Tibial artery (tissue), 4 donors: ENCODE data around the gene KLF13.

Experiments
- DNase-seq, 2 donors: peaks; one replicate each; pipeline ENCODE4 v3.0.0-alpha.2; 2019
- H3K27ac ChIP-seq, 2 donors: fragments of 200-600 bp; sonication (generic) in 1 of 2; 1 replicate in 1 of 2; 2 replicates in 1 of 2; pipeline ENCODE4 v1.5.1; 2018 to 2019; ENCODE audit warnings: mild to moderate bottlenecking in 1 of 2
- H3K27me3 ChIP-seq, 2 donors: fragments of 200-600 bp; sonication (generic) in 1 of 2; one replicate each; pipeline versions ENCODE4 v1.5.1 to v1.6.0; 2016 to 2019
- H3K36me3 ChIP-seq, 3 donors: fragments of 200-600 bp; sonication (generic) in 2 of 3; one replicate each; pipeline ENCODE4 v1.5.1; 2016 to 2019; ENCODE audit warnings: mild to moderate bottlenecking in 2 of 3
- H3K4me1 ChIP-seq, 4 donors: fragments of 200-600 bp; sonication (generic) in 2 of 4; 1 replicate in 3 of 4; 2 replicates in 1 of 4; pipeline ENCODE4 v1.5.1; 2016 to 2019
- H3K4me3 ChIP-seq, 2 donors: fragments of 200-600 bp; sonication (generic) in 1 of 2; 1 replicate in 1 of 2; 2 replicates in 1 of 2; pipeline ENCODE4 v1.5.1; 2018 to 2019; ENCODE audit warnings: mild to moderate bottlenecking in 2 of 2
- H3K9me3 ChIP-seq, 3 donors: fragments of 200-600 bp; sonication (generic) in 1 of 3; one replicate each; pipeline ENCODE4 v1.5.1; 2016 to 2019
- CTCF ChIP-seq, 2 experiments: fragments of 200-600 bp in 1 of 2; fragments of 450-650 bp in 1 of 2; IDR thresholded peaks; one replicate each; pipeline ENCODE4 v1.5.1; 2017 to 2019; ENCODE audit warnings: antibody characterized with exemption in 2 of 2, mild to moderate bottlenecking in 1 of 2, moderate library complexity in 1 of 2
- intact Hi-C: fragments of 100-400 bp; cut with DNase I; formaldehyde crosslinking; loops from one replicate; pipeline ENCODE4 v1.15.0; 2023; ENCODE audit warnings: low total_unique reads

The KLF13 gene

DNA sequence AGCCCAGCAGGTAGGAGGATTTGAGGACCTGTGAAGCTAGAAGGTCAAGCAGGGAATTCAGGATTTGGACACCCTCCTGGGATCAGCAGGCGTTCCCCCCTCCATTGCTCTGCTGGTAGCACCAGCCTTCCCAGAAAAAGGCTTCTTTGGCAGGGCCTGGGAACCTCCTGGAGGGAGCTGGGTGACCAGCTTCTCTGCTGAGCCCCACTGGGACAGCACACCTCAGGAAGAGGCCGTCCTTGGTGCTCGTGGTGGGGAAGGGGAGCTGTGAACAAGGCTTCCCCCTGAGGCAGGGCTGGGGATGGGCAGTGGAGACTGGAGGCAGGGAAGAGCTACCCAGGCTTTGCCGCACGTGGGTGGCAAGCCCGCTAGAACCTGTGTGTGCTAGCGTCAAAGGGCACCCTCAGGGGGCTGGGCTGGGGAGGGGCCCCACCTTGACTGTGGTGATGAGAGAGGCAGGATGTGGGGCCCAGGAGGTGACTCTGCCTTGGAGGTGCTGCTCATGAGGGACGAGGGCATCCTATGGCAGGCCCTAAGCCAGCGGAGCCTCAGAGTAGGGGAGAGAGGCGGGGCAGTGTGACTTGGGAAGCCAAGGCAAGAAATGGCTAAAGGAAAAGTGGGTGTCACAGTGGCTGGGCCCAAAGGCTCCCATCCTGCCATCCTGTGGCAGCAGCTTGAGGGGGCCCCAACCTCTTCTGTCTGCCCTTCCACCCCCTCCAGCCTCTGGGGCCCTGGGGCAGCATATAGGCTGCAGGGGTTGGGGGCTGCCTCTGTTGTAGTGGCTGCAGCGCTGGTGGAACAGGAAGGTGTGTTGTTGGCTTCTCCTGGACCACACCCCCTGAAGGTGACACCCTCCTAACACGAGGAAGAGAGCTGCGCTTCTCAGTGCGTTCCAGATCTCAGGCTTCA is 20.7 kb downstream of the KLF13 start:
- H3K4me3 ChIP-seq: no peak overlapping the region

DNA sequence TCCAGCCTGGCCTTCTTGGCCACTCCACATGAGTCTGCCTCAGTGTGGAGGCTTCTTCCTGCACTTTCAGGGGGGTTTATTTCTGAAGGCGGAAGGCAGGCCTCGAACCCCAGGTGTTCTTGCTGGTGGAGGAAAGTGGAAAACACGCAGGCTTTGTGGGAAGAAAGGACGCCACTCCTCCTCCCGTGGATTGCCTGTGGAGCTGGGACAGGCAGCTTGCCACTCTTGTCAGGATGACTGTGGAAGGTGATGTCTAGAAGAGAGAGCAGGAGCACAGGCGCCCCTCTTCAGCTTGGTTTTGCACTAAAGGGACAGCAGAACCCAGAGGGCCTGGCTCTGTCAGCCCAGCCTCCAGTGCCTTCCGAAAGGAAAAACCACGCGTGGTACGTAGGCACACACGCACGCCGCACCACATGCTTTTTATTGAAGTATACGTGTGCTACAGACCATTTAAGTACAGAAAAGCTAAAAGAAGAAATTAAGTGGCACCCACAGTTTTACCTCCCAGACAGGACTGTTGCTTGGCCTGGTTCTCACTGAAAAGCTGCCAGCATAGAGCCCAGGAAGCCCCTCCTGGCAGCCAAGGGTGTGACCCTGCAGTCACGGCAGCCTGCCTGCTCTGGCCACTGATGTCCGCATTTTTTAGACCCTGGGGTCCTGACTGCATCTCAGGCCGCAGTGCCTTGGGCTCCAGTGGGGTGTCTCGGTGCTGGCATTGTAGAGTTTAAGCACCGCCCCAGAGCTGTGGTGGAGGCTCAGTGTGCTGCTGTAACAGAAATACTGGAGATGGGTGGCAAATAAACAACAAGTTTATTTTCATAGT is 21.6 kb downstream of the KLF13 start:
- no peak for TF ChIP-seq CTCF (IDR thresholded peaks at IDR 0.05)
- peak overlapping the region in 1 of 2 donors; percentile 13 for H3K27ac ChIP-seq
- H3K27me3 ChIP-seq: no peaks in the 10 kb centered on the region
- peaks cover 9 to 84% (median 58%) of the 10 kb centered on the region in 4 donors for H3K4me1 ChIP-seq
- intact Hi-C loops: no loop called here
- no peak overlapping the region for H3K4me3 ChIP-seq
- peaks cover 0 to 10% (median 0%) of the 10 kb centered on the region in 3 donors for H3K36me3 ChIP-seq
- H3K9me3 ChIP-seq: no peaks in the 10 kb centered on the region
- DNase-seq: no peak

More for the DNA sequence above, 20.7 kb downstream of the KLF13 start:
- Histone ChIP-seq H3K9me3 (no peaks in the 10 kb centered on the region), H3K36me3 (peaks cover 0 to 10% (median 0%) of the 10 kb centered on the region in 3 donors), H3K27me3 (no peaks in the 10 kb centered on the region), H3K4me1 (peaks cover 0 to 84% (median 56%) of the 10 kb centered on the region in 4 donors), H3K27ac (no peak overlapping the region)
- no peak for DNase-seq
- intact Hi-C loops: no loop called here
- no peak for TF ChIP-seq CTCF (IDR thresholded peaks at IDR 0.05)

DNA sequence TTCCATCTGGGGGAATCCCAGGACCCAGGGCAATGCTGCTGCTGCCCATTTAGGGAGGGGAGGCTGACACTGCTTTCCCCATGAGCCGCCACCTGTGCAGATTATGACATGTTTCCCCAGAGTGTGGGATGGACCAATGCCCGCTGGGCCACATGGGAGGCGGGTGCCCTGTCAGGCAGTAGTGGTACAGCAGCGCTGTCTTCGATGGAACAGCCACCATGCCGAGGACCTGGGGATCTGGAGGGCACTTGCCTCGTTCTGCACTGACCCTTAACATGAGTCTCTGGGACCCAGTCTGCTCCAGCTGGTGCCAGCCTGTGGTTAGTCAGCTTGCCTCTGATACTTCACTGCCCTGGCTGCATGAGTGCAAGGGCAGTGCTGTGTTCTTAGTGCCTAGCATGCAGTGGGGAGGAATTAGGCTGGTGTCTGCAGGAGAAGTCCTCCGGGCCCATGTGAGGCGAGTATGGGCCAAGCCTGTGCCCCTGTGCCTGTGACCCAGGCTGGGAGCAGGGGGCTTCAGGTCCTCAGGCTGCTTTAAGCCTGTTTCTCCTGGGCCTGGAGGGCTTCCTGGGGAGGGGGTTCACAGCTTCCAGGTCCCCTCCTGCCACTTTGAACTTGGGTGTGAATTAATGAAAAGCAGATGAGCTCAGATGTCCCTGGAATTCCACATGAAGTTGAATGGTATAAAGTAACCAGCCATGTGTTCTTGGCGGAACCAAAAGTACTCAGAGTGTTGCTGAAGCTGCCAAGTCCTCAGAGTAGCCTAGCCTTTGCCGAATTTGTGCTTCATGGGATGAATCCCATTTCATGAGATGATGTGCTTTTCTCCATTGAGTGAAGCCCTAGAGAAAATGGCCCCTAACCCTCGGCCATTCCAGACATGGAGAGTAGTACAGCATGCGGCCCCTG is 22.9 kb downstream of the KLF13 start:
- Histone ChIP-seq H3K27ac (no peak overlapping the region), H3K36me3 (peaks cover 0 to 10% (median 0%) of the 10 kb centered on the region in 3 donors), H3K9me3 (no peaks in the 10 kb centered on the region), H3K27me3 (no peaks in the 10 kb centered on the region), H3K4me1 (peaks cover 15 to 84% (median 58%) of the 10 kb centered on the region in 4 donors), H3K4me3 (no peak overlapping the region)
- no peak for TF ChIP-seq CTCF (IDR thresholded peaks at IDR 0.05)
- no peak for DNase-seq
- intact Hi-C loops: no loop called here

DNA sequence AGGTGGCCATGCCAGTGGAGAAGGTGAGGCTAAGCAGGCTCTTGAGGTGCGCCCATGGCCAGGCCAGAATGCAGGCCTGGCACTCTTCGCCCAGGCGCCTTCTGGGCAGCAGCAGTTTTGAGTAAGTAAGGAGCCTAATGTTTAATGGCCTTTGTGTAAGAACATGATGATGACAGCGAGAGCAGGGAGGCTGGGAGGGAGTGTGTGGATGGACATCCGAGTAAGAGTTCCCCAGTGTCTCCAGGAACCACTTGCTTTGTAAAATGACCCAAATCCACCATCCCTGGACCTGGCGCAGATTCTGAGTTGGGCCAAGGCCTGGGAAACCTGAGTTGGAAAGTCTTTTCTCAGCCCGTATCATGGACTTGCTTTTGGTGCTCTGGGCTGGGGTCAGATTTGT is 24.1 kb downstream of the KLF13 start:
- peak overlapping the region in 1 of 2 donors; percentile 13 for H3K27ac ChIP-seq
- intact Hi-C loops: no loop called here
- peaks cover 0 to 10% (median 0%) of the 10 kb centered on the region in 3 donors for H3K36me3 ChIP-seq
- H3K9me3 ChIP-seq: no peaks in the 10 kb centered on the region
- no peaks in the 10 kb centered on the region for H3K27me3 ChIP-seq
- no peak for TF ChIP-seq CTCF (IDR thresholded peaks at IDR 0.05)
- no peak overlapping the region for H3K4me3 ChIP-seq
- no peak for DNase-seq
- peaks cover 15 to 84% (median 55%) of the 10 kb centered on the region in 4 donors for H3K4me1 ChIP-seq

DNA sequence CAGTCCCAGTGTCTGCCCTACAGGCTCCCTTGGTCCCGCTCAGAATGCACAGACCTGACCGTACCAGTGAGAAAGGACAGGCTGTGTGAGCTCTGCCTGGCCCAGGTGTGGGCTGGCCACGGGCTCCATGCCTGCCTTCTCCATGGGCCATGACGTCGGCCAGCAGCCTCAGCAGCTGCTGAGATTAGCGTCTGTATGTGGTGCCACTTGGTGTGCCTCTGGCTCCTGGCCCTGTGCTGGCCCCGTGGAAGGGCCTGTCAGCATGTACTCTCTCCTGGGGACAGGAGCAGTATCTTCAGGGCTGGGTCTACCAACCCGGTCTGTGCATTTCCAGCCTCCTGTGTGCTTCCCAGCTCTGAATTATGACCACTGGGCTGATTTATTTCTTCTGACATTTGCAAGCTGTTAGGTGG is 25.7 kb downstream of the KLF13 start:
- Histone ChIP-seq H3K27me3 (no peaks in the 10 kb centered on the region), H3K36me3 (peaks cover 0 to 10% (median 0%) of the 10 kb centered on the region in 3 donors), H3K27ac (peak overlapping the region; percentile 82 to 83), H3K4me1 (peaks cover 15 to 84% (median 50%) of the 10 kb centered on the region in 4 donors), H3K9me3 (no peaks in the 10 kb centered on the region), H3K4me3 (no peak overlapping the region)
- no peak for DNase-seq
- no peak for TF ChIP-seq CTCF (IDR thresholded peaks at IDR 0.05)
- intact Hi-C loops: no loop called here
